Activated CD4-positive, CD25-positive, alpha-beta regulatory T cell treated with anti-CD3 and anti-CD28 coated beads, Interleukin-2, amount 50 U/mL, for 16 hours (primary cell): ENCODE measurements around the gene CCT7.
A peak's percentile ranks its signal among the peaks of the same experiment; 100 is the strongest.

Experiments used
- DNase-seq: peaks from one replicate; pipeline ENCODE4 v3.0.0-alpha.2; 2020; ENCODE audit warnings: low read depth, low spot score

The CCT7 gene

DNA sequence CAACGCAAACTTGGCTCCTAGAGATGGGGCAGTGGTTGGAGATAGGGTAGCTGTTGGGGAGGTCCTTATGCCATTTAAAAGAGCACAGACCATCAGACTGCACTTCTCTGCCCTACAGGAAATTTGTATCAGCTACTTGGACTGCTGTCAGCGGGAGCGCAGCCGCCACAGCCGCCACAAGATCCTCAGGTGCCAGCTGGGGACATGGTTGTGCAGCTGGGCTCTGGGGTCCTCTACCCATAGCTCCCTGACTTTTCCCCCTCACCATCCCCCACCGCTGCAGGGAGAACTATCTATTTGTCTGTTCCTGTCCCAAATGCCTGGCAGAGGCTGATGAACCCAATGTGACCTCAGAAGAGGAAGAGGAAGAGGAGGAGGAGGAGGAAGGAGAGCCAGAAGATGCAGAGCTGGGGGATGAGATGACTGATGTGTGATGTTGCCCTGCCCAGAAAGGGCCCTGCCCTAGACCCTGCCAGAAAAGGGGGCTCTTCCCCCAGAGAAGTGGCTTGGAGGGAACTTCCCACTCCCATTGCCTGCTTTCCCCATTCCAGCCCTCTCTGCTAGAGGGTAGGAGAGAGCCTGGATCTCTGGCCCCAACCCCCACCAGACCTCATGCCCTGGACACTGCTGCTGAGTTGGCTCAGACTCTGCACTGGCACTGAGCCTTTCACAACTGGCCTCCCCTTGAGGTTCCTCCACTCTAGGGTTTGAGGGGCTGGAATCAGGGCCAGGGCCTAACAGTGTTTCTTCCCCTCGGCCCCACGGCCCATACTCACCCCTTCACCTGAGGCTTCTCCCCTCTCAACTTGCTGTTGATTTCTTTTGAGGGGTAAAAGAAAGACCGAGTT, 8.4 kb upstream of the CCT7 start:
- no peak for DNase-seq

DNA sequence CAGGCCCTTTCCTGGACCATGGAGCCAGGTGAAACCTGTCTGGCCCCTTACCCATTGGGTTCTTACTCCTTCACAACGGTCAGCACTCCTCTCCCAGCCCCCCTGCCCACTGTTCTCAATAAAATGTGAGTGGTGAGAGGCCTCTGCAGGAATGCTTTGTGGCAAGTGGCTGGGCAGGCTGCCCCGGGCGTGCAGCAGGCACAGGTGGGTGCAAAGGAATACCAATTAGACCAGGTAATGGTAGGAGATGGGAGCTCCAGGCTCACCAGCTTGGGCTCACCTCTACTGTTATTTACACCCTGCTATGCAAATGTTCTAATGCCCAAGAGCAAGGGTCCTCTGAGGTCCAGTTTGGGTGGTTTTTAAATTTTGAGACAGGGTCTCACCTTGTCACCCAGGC, 7.0 kb upstream of the CCT7 start:
- no peak for DNase-seq

DNA sequence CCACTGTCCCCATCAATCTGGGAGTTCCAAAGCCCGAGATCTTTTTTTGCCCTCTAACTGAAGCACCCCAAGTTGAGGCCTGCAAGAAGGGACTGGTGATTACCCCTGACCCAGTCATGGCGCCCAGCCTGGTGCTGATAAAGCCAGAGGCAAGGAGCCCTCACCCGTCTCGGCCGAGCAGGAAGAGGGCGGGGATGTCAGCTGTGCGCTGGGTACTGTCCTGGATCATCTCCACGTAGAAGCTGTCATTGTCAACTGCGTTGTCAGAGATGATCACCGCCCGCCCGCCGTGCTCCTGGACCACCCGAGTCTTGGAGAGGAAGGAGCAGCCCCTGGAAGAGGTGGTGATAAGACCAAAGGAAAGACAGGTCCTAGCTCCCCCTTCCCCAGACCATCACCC, 5.5 kb upstream of the CCT7 start:
- DNase-seq = no peak

DNA sequence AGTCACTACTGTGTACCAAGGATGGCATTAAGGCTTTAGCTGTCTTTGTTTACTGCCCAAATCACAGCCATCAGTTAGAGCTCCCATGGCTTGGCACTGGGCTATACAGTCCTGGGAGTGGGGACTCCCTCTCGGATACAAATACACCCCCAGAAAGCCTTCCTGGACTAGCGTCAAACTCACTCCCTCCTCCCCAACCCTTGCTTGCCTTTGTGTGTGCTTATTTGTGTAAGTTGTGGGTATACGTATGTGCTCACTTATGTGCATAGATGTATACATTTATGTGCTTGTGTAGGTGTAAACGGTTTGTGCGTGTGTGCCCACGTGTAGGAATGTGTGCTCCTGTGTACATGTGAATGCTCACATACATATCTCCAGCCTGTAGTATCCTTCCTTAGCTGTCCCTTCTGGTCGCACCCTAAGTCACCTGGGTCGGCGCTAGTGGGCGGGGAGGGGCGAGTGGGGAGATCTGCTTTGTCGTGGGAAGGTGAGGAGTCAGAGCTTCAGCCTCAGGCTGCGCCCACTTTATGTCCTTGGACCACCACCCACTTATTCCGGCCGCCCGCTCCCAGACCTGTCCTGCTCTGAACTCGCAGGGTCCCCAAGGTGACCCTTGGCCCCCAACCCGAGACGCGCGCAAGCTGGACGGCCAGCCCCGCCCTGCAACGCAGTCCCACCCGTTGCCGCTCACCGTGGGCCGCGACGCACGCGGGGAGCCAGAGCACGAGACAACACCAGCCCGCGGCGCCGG, 1.5 kb upstream of the CCT7 start:
- DNase-seq = no peak

DNA sequence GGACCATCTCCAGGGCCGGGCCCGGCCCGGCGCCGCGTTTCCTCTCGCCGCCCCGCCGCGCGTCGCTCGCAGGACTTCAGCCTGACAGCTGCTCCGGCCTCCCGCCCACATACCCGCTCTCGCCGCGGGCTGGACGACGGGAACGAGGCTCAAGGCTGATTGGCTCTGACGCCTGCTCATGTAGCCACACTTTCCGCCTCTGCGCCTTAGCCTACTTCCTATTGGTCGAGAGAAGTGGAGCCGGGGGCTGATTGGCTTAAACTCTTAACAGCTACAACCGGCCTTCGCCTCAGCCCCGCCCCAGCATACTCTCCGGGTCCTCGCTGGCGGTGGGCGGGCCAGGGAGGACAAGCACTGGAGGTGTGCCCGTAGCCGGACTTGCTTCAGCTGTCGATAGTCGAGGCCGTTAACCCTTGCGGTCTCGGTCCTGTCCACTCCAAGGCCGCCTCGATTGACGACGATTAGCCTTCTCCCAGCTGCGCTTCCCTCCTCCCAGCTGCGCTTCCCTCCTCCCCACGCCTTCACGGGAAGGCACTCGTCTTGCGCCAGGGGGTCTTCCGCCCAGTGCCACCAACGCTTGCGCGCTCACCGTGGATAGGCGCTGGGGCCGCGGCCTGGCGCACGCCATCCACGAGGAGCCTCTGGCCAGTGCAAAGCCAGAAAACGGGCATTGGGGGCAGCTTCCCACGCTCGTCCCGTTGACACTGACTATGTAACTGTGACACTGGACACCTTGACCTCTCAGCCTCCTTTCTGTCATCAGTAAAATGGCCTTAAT, 765 bp upstream of the CCT7 start, which contains the start of gene PRADC1:
PRADC1 (minus strand) TSS at position 86 of the 778 bp plus-strand sequence; CDS start at position 7, 79 bp downstream.
- DNase-seq = peak; percentile 96

DNA sequence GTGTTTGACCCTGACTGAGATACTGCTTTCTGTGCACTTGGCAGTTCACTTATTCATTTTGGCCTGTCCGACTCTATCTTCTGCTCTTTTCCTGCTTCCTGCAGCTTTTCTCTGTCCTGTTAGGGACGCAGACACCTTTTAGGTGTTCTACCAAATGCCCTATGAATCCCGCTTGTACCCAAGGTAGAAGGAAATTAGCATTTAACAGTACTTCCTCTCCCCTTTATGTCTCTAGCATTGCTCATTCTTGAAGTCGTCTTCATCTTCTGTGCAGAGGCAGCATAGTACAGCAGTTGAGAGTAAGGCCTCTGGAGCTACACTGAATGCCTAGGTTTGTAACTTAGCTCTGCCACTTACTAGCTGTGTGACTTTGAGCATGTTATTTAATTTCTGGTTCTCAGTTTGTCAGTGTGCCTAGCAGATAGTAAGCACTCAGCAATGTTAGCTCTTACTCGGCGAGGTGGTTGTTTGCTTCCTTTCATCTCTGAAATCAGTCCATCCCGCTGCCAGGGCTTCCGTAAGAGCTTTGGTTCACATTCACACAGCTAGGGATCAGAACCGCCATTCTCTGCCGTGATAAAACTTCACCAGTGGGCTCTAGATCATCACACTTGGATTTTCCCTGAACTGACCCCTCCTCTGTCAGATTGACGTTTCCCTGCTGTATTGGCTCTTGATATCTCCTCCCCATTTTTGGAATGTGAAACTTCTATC, 1.4 kb downstream of the CCT7 start:
- DNase-seq = no peak

DNA sequence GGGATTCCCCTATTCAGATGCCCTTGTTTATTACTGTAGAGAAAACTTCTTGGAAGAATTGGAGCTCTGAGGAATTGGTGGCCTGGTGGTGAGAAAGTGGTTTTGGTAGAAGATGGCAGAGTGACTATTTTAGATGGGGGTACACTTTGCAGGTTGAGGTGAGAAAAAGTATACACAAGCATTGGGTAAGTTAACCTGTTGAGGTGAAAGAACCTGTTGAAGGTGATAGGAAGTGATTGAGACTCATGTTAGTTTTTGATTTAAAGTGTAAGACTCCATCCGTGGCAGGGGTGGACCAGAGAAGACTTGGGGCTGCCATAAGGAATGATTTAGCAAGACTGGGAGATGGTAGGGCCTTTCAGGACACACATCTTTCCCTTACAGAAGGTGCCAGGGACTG, 3.1 kb downstream of the CCT7 start:
- DNase-seq = no peak

DNA sequence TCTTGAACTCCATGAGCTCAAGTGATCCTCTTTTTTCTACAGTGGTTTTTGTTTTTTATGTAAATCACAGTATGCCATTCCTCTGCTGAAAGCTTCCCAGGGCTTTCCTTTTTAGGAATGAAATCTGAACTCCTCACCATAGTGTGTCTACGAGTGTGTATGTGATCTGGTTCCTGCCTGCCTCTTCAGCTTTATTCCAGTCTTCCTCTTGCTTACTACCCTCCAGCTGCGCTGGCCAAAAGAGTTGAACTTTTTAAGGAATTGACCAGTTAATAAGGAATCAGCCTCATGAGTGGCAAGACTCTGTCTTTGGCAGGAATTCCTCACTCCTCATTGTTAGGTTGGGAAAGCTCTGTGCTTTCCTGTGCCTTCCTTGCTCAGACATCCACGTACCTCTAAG, 4.0 kb downstream of the CCT7 start:
- no peak for DNase-seq

DNA sequence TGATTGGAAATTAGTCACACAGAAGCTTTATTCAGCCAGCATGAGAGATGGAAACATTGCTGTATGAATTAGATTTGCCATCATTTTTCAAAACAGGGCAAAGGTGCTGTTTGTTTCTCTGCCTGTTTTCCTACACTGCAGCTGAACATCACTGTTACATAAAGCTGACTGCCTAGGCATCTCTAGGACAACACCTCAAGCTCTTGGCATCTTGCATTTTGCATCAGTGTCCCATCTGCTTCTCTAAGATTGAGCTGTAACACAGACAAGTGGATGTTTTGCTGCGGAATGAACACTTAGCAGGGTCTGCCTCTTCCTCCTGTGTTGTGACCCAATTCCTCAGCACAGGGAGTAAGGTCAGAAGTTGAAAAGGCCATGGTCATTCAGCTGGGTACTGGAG, 4.9 kb downstream of the CCT7 start:
- DNase-seq = no peak

DNA sequence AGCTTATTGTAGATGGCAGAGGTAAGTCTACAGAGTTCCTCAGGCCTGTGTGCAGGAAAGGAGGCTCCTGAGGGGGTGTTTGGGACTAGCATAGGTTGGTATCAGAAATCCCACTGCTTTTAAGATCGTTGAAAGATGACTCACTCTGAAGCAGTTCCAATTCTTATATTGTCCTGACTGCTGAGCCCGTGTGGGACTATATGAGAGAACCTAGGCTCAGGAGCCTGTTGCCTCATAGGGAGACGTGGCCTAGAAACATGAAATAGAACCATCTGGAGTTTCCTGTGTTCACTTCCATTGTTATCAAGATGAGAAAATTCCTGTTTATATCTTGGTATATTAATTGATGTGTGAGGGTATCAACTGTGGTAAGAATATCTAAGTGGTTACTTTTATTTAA, 5.7 kb downstream of the CCT7 start:
- DNase-seq = no peak

DNA sequence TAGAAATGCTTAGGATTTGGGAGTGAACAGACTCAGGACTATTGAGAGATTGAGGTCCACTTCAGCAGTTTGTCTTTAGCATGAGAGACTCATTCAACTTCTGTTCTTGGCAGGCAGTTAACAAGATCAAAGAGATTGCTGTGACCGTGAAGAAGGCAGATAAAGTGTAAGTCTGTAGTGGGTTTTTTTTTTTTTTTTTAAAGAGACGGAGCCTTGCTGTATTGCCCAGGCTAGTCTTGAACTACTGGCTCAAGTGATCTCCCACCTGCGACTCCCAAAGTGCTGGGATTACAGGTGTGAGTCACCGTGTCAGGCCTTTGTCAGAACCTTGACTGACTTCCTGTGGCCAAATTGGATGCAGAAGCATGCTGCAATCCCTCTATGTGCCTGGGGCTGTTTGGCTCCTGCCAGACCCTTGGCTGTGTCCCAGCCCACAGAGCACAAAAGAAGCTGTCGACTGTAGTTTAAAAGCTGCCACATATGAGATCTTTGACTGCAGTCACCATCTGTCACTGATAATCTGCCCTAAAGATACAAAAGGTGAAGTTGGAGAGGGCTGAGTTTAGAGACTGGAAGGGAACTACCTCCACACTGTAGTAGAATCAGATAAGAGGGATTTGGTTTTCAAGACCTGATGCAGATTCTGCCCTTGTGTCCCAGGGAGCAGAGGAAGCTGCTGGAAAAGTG, 9.9 kb downstream of the CCT7 start:
- no peak for DNase-seq

DNA sequence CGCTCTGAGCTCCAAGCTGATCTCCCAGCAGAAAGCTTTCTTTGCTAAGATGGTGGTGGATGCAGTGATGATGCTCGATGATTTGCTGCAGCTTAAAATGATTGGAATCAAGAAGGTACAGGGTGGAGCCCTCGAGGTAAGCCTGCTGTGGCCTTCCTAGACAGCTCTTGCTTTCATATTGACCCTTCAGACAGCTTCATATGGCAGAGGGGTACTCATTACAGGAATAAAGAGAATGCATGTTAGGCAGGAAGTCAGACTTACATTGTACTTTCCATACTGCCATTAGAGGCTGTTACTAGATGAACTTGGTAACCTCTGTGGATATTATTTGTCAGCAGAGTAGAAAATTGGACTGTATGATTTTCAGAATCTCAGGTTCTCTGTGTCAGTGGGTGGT, 10.5 kb downstream of the CCT7 start:
- no peak for DNase-seq

DNA sequence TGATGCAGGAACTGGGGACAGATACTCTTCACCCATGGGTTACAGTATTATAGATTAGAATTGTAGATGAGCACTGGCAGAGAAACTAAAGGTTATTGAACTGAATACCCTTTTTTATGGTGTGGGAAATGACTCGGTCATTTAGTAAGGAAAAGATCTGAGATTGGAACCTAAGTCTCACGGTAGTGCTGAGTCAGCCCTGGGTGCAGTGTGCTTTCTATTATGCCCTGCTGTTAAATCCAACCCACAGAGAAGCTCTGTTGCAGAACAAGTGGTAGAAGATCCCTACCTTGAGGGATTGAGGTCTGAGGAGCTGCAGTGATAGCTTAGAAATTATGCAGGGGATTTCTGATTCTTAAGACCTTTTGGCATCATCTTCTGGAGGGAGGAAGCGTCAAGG, 12.7 kb downstream of the CCT7 start:
- DNase-seq = no peak

DNA sequence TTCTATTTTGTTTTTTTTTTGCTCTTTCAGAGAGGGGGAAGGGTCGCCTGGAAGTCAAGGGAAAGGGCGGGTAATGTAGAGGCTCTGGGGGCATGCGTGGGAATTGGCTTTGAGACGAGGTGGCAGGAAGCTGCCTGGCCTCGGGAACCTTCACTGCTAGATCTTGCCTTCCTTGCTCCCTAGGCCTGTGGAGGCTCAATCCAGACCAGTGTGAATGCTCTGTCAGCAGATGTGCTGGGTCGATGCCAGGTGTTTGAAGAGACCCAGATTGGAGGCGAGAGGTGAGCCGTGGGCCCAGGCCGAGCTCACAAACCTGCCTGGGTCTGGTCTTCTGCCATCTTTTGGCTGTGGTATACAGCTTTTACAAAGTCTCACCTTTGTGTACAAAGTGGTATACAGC, 15.5 kb downstream of the CCT7 start:
- no peak for DNase-seq

DNA sequence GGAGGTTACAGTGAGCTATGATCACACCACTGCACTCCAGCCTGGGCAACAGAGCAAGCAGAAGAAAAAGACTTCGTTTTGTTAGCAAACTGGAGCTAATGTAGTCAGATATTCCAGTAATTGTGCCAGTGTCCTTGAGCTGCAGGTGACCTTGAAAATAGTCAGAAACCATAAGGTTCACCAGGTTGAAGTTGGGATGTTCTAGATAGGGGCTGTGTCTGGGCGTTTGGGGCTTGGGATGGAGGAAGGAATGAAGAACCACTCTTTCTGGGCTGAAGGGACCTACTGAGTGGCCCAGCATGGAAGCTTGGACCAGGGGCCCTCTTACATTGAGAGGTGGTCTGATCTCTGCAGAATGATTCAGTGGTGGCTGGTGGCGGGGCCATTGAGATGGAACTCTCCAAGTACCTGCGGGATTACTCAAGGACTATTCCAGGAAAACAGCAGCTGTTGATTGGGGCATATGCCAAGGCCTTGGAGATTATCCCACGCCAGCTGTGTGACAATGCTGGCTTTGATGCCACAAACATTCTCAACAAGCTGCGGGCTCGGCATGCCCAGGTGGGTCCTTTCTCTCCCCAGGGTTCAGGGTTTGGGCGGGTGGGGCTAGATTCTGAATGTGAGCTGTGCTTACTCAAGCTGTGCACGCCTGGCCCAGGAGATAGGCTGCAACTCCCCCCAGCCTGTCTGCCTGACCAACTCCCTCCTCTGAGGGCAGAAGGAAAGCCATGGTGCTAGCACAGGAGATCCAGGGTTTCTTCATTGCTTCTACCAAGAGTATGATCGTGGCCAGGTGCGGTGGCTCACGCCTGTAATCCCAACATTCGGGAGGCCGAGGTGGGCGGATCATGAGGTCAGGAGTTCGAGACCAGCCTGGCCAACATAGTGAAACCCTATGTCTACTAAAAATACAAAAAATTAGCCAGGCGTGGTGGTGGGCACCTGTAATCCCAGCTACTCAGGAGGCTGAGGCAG, 17.1 kb downstream of the CCT7 start:
- DNase-seq = no peak

DNA sequence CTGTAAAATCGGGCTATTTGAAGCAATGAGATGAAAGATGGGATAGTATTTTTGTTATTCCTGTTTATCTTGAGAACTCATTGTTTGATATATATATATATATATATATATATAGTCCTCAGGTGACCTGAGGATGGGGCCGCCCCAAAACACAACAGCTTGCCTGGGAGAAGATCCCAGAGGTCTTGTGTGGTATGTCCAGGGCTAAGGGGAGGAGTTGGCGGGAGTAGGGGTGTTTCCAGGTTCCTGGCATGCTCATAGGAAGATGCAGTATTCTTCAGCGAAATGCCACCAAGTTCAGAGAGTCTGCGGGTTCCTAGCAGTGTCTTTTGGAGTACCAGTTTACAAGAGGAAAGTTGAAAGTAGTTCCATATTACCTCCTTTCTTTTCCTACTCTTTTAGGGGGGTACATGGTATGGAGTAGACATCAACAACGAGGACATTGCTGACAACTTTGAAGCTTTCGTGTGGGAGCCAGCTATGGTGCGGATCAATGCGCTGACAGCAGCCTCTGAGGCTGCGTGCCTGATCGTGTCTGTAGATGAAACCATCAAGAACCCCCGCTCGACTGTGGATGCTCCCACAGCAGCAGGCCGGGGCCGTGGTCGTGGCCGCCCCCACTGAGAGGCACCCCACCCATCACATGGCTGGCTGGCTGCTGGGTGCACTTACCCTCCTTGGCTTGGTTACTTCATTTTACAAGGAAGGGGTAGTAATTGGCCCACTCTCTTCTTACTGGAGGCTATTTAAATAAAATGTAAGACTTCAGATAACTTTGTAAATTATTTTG, 18.3 kb downstream of the CCT7 start:
- no peak for DNase-seq

DNA sequence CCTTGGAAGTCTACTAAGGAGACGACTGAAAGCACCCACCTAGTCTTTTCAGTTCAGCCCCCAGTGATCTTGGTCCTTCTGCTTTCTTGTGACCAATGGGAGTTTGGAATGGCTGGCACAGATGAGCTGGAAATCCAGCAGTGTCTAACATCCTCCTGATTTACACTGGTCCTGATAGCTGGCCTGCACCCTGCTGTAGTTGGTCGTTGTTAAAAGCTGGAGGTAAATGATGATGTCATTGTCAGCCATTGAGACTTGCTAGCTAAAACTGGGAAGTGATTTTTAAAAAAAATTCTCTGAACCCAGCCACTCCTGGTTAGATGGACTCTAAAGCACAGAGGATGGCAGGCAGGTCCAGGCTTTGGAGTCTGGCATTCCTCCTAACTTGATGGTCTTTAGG, 19.3 kb downstream of the CCT7 start:
- no peak for DNase-seq

DNA sequence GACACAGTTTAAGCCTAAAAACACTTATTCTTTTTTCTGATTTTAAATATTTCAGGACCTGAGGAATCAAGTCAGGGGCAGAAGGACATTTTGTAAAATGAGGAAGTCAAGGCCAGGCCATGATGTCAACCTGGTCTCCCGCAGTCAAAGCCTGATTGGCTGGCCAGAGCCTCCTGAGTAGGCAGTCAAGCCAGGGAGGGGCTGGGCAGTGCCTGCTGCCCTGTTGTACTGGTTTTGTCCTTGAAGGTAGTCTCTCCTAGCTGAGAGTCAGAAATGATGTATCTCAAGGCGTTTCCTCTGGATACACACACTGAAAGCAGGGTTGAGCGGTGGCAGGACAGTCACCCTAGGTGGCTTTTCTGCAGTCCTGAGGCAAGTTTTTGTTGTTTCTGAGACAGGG, 19.8 kb downstream of the CCT7 start:
- DNase-seq = no peak
